ENCODE results near the gene PAPOLA.

DNA sequence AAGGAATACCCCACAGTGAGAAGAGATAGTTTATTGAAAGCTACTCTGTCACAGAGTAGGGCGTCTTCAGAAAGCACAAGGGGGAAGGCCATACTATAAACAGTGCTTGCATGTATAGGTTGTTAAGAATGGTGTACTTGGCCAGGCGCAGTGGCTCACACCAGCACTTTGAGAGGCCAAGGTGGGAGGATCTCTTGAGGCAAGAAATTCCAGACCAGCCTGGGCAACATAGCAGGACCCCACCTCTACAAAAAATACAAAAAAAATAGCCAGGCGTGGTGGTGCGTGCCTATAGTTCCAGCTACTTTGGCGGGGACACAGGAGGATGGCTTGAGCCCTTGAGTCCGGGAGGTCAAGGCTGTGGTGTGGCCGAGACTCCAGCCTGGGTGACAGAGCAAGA, 38.0 kb upstream of the PAPOLA start:
- TF ChIP-seq, protein P1, sequence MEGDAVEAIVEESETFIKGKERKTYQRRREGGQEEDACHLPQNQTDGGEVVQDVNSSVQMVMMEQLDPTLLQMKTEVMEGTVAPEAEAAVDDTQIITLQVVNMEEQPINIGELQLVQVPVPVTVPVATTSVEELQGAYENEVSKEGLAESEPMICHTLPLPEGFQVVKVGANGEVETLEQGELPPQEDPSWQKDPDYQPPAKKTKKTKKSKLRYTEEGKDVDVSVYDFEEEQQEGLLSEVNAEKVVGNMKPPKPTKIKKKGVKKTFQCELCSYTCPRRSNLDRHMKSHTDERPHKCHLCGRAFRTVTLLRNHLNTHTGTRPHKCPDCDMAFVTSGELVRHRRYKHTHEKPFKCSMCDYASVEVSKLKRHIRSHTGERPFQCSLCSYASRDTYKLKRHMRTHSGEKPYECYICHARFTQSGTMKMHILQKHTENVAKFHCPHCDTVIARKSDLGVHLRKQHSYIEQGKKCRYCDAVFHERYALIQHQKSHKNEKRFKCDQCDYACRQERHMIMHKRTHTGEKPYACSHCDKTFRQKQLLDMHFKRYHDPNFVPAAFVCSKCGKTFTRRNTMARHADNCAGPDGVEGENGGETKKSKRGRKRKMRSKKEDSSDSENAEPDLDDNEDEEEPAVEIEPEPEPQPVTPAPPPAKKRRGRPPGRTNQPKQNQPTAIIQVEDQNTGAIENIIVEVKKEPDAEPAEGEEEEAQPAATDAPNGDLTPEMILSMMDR (conservative IDR thresholded peaks at IDR 0.05) = no peak
- TF ChIP-seq ZFX (IDR thresholded peaks at IDR 0.05) = no peak

Data from C4-2B (cell line).